HepG2 (cell line): ENCODE data around the gene ZNF484. TPM values are rescaled to one million over a fixed set of nuclear protein-coding genes. Genes with fewer than 3 reads are reported as not detected.
A peak's percentile ranks its signal among the peaks of the same experiment; 100 is the strongest.

ENCODE experiments used
- BCLAF1 ChIP-seq: fragments of 450-650 bp; IDR thresholded peaks from 2 replicates; pipeline ENCODE4 v1.6.1; 2017; ENCODE audit warnings: mild to moderate bottlenecking
- DPF2 ChIP-seq: sonication (generic); formaldehyde crosslinking; IDR thresholded peaks from 2 replicates; pipeline ENCODE4 v1.4.0; 2020; ENCODE audit warnings: mild to moderate bottlenecking, low read depth, missing genetic modification reagents, borderline replicate concordance
- DRAP1 ChIP-seq: IDR thresholded peaks from 2 replicates; pipeline ENCODE4 v1.6.1; 2016; ENCODE audit warnings: missing genetic modification reagents, missing compliant biosample characterization
- FOSL1 ChIP-seq: sonication (generic); formaldehyde crosslinking; IDR thresholded peaks from 2 replicates; pipeline ENCODE4 v1.9.0; 2021; ENCODE audit warnings: missing genetic modification reagents, borderline replicate concordance
- HOXA7 ChIP-seq: sonication (generic); formaldehyde crosslinking; IDR thresholded peaks from 2 replicates; pipeline ENCODE4 v1.8.1; 2022; ENCODE audit warnings: mild to moderate bottlenecking, missing genetic modification reagents, moderate library complexity
- KLF11 ChIP-seq: IDR thresholded peaks from 2 replicates; pipeline ENCODE4 v1.6.1; 2016; ENCODE audit warnings: missing compliant biosample characterization
- KMT2A ChIP-seq: sonication (generic); formaldehyde crosslinking; IDR thresholded peaks from 2 replicates; pipeline ENCODE4 v1.4.0; 2020; ENCODE audit warnings: missing genetic modification reagents
- PHF5A ChIP-seq: IDR thresholded peaks from one replicate; pipeline ENCODE4 v1.6.1; 2018; ENCODE audit warnings: low read depth, missing genetic modification reagents; ENCODE audit not compliant: unreplicated experiment
- SP1 ChIP-seq, 2 experiments: fragments of 450-650 bp in 1 of 2; sonication (generic) in 1 of 2; formaldehyde crosslinking in 1 of 2; IDR thresholded peaks; 2 replicates each; pipeline versions ENCODE4 v1.4.0 to v1.6.1; 2016 to 2020; ENCODE audit warnings: missing genetic modification reagents in 1 of 2
- TFDP1 ChIP-seq: IDR thresholded peaks from 2 replicates; pipeline ENCODE4 v1.6.1; 2016; ENCODE audit warnings: missing compliant biosample characterization, missing genetic modification reagents, borderline replicate concordance
- ZBTB3 ChIP-seq: sonication (generic); formaldehyde crosslinking; IDR thresholded peaks from 2 replicates; pipeline ENCODE4 v1.4.0; 2020; ENCODE audit warnings: low read depth, mild to moderate bottlenecking, moderate library complexity, missing genetic modification reagents, borderline replicate concordance
- ZNF260 ChIP-seq: sonication (generic); formaldehyde crosslinking; IDR thresholded peaks from 2 replicates; pipeline ENCODE4 v1.4.0; 2020; ENCODE audit warnings: missing genetic modification reagents, low read depth, mild to moderate bottlenecking, borderline replicate concordance
- ZNF318 ChIP-seq: sonication (generic); formaldehyde crosslinking; IDR thresholded peaks from 2 replicates; pipeline ENCODE4 v1.4.0; 2020; ENCODE audit warnings: mild to moderate bottlenecking, missing genetic modification reagents
- ZNF354B ChIP-seq: sonication (generic); formaldehyde crosslinking; IDR thresholded peaks from 2 replicates; pipeline ENCODE4 v1.8.0; 2022; ENCODE audit warnings: mild to moderate bottlenecking, missing genetic modification reagents
- ZNF552 ChIP-seq: sonication (generic); formaldehyde crosslinking; IDR thresholded peaks from 2 replicates; pipeline ENCODE4 v1.9.0; 2022; ENCODE audit warnings: missing genetic modification reagents, mild to moderate bottlenecking, borderline replicate concordance
- polyA plus RNA-seq, 8 experiments: library from polyadenylated mRNA; depleted of rRNA in 3 of 8; stranded (reverse) in 7 of 8; unstranded in 1 of 8; fragments of >200 nt; fragmentation: Illumina TruSeq in 4 of 8; extraction: Trizol in 4 of 8; gene quantifications; 2 replicates each; pipeline versions ENCODE4 v1.2.1 to v1.2.3, GENCODE V29; 2011 to 2016; ENCODE audit warnings: low read depth in 4 of 8, missing spikeins in 1 of 8, mixed read lengths in 1 of 8; ENCODE audit not compliant: insufficient read depth in 1 of 8
- total RNA-seq, 5 experiments: library from RNA; depleted of rRNA; stranded (reverse); fragments of >200 nt; fragmentation: Illumina TruSeq; extraction: Trizol; gene quantifications; 2 replicates each; pipeline ENCODE4 v1.2.3, GENCODE V29; 2016; ENCODE audit warnings: low read depth in 1 of 5

The ZNF484 gene
- total and polyA plus RNA-seq, 2 of the 13 experiments (the other 11 are each of a cell fraction or from before 2014, with no cell fraction given), result 0.96 to 7.2 TPM

GRCh38 chr9:92877531-92878430 is at the start of gene ZNF484 (continued):
- TF ChIP-seq ZNF552 (CRISPR knock-in tag) (no peak), TFDP1 (CRISPR knock-in tag) (peak; percentile 19; the same call in 1 of the 2 replicates), ZBTB3 (no peak), HOXA7 (no peak), ZNF260 (CRISPR knock-in tag) (no peak), FOSL1 (no peak), BCLAF1 (no peak), KLF11 (peak; percentile 44; the same call in 1 of the 2 replicates), PHF5A (CRISPR knock-in tag) (peak; percentile 79), ZNF318 (CRISPR knock-in tag) (no peak), KMT2A (CRISPR knock-in tag) (peak; percentile 68; the same call in 1 of the 2 replicates), DRAP1 (CRISPR knock-in tag) (peak; percentile 80), DPF2 (CRISPR knock-in tag) (no peak), SP1 (IDR thresholded peaks at IDR 0.05) (no peak), SP1 (CRISPR knock-in tag; IDR thresholded peaks at IDR 0.05) (no peak; the same call in 1 of the 2 replicates), ZNF354B (CRISPR knock-in tag) (no peak)
